Measurements from ENCODE around the gene HS3ST2. TPM values are rescaled to one million over a fixed set of nuclear protein-coding genes. Genes with fewer than 3 reads are reported as not detected.
"Not testable (repeated sequence)": the region's sequence is repeated elsewhere in the genome, so short reads cannot be mapped to it uniquely, and the experiment has no call there.

HS3ST2 gene
- total and polyA plus RNA-seq, 9 donors = 0.31 to 28.9 (median 0.83) TPM; not detected in 3

DNA sequence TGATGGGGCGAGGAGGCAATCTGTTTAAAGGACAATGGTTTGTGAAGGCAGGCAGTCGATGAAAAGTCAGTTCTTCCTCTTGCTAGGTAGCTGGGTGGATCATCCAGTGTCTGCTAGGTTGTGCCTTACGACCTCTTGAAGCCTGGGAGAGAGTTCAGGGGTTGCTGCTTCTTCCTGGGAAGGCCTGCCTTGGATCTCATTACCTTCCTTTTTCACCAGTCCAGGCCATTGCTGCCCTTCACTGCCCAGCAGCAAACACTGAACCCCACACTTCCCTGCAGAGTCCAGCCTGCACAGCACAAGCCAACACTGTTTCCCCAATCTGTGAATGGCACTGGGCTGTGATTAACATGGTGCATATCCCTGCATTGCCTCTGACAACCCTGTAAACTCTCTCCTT, 24.7 kb downstream of the HS3ST2 start:
- 50 to 61% (median 54%) methylated on average over 3 of the region's 3 CpGs for WGBS, 3 donors
- TF ChIP-seq POLR2A (IDR thresholded peaks at IDR 0.05) = no peak
- TF ChIP-seq EP300 (IDR thresholded peaks at IDR 0.05) = no peak
- no peak for TF ChIP-seq CTCF (IDR thresholded peaks at IDR 0.05)
- no peaks in the 10 kb centered on the region for H3K4me1 ChIP-seq (ENCODE audit: insufficient read depth)
- H3K36me3 ChIP-seq = no peaks in the 10 kb centered on the region
- H3K9me3 ChIP-seq = no peaks in the 10 kb centered on the region
- intact Hi-C loops (cut with DNase I) = no loop called here
- H3K27me3 ChIP-seq = no peaks in the 10 kb centered on the region
- H3K4me3 ChIP-seq = no peak overlapping the region
- no peak overlapping the region for H3K27ac ChIP-seq
- no peak for DNase-seq

GRCh38 chr16:22842031-22842430, 28.1 kb downstream of the HS3ST2 start:
- H3K4me3 ChIP-seq; H3K27me3 ChIP-seq; intact Hi-C loops (cut with DNase I); H3K36me3 ChIP-seq; H3K4me1 ChIP-seq (ENCODE audit: insufficient read depth); DNase-seq; H3K9me3 ChIP-seq; H3K27ac ChIP-seq: not testable (repeated sequence)
- 73 to 82% (median 78%) methylated on average over 4 of the region's 4 CpGs for WGBS, 3 donors

DNA sequence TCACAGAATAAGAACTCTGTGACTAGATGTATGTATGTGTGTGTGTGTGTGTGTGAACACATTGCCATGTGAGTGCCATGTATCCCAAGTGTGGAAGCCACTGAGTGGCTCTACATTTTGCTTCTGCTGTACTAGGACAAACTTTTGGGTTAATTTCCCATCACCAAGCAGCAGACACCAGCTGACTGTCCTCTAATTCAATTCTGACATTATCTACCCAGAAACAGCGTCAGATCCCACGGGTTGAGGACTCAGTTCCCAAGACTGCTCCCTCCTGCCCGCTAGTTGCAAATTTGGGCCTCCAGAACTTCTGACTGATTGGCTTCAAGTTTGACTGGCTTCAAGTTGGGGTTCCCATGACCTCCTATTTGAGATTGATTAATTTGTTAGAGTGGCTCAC, 29.2 kb downstream of the HS3ST2 start:
- no peak overlapping the region for H3K27ac ChIP-seq
- no peak for DNase-seq
- WGBS, 3 donors = 39 to 53% (median 40%) methylated on average over 3 of the region's 3 CpGs
- intact Hi-C loops (cut with DNase I) = no loop called here
- H3K9me3 ChIP-seq = no peaks in the 10 kb centered on the region
- TF ChIP-seq CTCF (IDR thresholded peaks at IDR 0.05) (no peak), EP300 (IDR thresholded peaks at IDR 0.05) (no peak), POLR2A (IDR thresholded peaks at IDR 0.05) (no peak)
- no peaks in the 10 kb centered on the region for H3K36me3 ChIP-seq
- H3K27me3 ChIP-seq = no peaks in the 10 kb centered on the region
- H3K4me3 ChIP-seq = no peak overlapping the region
- no peaks in the 10 kb centered on the region for H3K4me1 ChIP-seq (ENCODE audit: insufficient read depth)

GRCh38 chr16:22843856-22844255, 29.9 kb downstream of the HS3ST2 start:
- H3K4me3 ChIP-seq = no peak overlapping the region
- intact Hi-C loops (cut with DNase I) = no loop called here
- WGBS, 3 donors = 50 to 58% (median 51%) methylated on average over 2 of the region's 2 CpGs

GRCh38 chr16:22844416-22844815, 30.5 kb downstream of the HS3ST2 start:
- no peak overlapping the region for H3K27ac ChIP-seq
- no peaks in the 10 kb centered on the region for H3K36me3 ChIP-seq
- H3K27me3 ChIP-seq = no peaks in the 10 kb centered on the region
- no peak for DNase-seq
- no peak overlapping the region for H3K4me3 ChIP-seq
- H3K4me1 ChIP-seq (ENCODE audit: insufficient read depth) = no peaks in the 10 kb centered on the region
- H3K9me3 ChIP-seq = no peaks in the 10 kb centered on the region
- TF ChIP-seq EP300 (IDR thresholded peaks at IDR 0.05) (no peak), CTCF (IDR thresholded peaks at IDR 0.05) (no peak), POLR2A (IDR thresholded peaks at IDR 0.05) (no peak)
- 60 to 72% (median 63%) methylated on average over 3 of the region's 3 CpGs for WGBS, 3 donors
- intact Hi-C loops (cut with DNase I) = no loop called here

More at GRCh38 chr16:22843856-22844255, 29.9 kb downstream of the HS3ST2 start:
- no peak for DNase-seq
- Histone ChIP-seq H3K36me3 (no peaks in the 10 kb centered on the region), H3K27me3 (no peaks in the 10 kb centered on the region), H3K4me1 (ENCODE audit: insufficient read depth) (no peaks in the 10 kb centered on the region), H3K9me3 (no peaks in the 10 kb centered on the region), H3K27ac (no peak overlapping the region)
- TF ChIP-seq EP300 (IDR thresholded peaks at IDR 0.05) (no peak), CTCF (IDR thresholded peaks at IDR 0.05) (no peak)
